ENCODE data around the gene INSC.

INSC gene

DNA sequence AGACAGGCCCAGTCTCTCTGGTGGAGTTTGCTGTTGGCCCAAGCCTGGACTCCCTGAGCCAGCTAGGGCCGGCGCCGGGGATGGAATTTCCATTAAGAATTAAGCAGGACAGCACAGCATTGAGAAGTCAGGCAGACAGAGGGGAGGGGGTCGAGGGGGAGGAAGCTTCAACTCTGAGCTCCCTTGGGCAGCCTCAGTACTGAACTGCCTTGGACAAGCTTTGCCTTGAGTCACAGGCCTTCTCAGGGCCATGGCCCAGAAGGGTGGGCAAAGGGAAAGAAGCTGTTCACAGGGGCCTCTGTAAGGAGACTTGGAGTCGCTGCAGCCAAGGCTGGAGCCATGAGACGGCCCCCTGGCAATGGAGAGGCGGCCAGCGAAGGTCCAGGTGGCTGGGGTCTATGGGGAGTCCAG is 2.6 kb upstream of the INSC start (continued):
- TF ChIP-seq, protein P1, sequence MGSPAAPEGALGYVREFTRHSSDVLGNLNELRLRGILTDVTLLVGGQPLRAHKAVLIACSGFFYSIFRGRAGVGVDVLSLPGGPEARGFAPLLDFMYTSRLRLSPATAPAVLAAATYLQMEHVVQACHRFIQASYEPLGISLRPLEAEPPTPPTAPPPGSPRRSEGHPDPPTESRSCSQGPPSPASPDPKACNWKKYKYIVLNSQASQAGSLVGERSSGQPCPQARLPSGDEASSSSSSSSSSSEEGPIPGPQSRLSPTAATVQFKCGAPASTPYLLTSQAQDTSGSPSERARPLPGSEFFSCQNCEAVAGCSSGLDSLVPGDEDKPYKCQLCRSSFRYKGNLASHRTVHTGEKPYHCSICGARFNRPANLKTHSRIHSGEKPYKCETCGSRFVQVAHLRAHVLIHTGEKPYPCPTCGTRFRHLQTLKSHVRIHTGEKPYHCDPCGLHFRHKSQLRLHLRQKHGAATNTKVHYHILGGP (tag by site-specific recombination; IDR thresholded peaks at IDR 0.05) = no peak
- TF ChIP-seq, protein P2, sequence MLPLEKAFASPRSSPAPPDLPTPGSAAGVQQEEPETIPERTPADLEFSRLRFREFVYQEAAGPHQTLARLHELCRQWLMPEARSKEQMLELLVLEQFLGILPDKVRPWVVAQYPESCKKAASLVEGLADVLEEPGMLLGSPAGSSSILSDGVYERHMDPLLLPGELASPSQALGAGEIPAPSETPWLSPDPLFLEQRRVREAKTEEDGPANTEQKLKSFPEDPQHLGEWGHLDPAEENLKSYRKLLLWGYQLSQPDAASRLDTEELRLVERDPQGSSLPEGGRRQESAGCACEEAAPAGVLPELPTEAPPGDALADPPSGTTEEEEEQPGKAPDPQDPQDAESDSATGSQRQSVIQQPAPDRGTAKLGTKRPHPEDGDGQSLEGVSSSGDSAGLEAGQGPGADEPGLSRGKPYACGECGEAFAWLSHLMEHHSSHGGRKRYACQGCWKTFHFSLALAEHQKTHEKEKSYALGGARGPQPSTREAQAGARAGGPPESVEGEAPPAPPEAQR (tag by site-specific recombination; IDR thresholded peaks at IDR 0.05) = no peak
- TF ChIP-seq ZNF776 (tag by site-specific recombination; IDR thresholded peaks at IDR 0.05; ENCODE audit: borderline replicate concordance) = no peak
- no peak for TF ChIP-seq ZNF529 (tag by site-specific recombination; IDR thresholded peaks at IDR 0.05; ENCODE audit: insufficient replicate concordance)

DNA sequence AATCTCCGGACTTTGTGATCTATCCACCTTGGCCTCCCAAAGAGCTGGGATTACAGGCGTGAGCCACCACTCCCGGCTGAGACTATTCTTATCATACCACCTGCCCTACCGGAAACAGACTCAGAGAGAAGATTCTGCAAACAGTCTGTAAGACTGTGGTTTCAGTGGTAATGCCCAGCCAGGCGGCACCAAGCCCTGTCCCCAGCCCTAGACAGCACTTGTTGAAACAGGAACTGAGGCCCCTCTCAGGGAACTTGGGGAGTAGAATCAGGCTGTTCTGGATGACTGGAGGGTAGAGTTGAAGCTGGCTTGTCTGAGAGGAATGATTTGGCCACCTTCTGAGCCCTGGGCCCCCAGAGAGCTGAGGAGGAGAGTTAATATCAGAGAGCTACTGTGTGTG is 1.3 kb upstream of the INSC start:
- CTCF ChIA-PET = interaction anchor here (0.7 to 5.0 kb wide), 4 partner anchors 12 to 97 kb away, joined by 4 to 25 read pairs (median 4); no protein-coding TSS in a partner anchor
- POLR2A ChIA-PET = no interaction called here

DNA sequence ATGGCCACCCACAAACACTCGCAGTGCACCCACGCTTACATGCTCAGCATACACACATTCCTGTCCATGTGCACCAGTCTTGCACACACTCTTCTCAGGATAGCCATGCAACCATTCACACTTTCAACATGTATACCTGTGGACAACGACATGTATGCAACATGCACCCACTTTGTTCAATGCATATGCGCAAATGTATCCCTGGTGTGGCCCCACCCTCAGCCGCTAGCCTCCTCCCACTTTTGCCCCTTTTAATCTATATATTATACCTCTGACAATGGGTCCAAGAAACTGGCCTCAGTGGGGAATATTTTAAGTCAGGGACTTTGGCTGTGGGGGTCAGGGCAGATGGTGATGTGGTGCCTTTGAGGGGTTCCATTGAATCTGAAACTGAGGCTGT is 963 bp downstream of the INSC start:
- H3K27ac ChIP-seq (ENCODE audit: extremely low read depth, low read depth, low read length) = no peak overlapping the region
- no peaks in the 10 kb centered on the region for H3K9me3 ChIP-seq (ENCODE audit: control insufficient read depth, insufficient read depth, low read depth, low read length)
- TF ChIP-seq ZNF654 (tag by site-specific recombination; IDR thresholded peaks at IDR 0.05; ENCODE audit: low read depth) (no peak), ZNF473 (tag by site-specific recombination; IDR thresholded peaks at IDR 0.05) (no peak), ZNF223 (tag by site-specific recombination; IDR thresholded peaks at IDR 0.05) (no peak)
- TF ChIP-seq, protein P3, sequence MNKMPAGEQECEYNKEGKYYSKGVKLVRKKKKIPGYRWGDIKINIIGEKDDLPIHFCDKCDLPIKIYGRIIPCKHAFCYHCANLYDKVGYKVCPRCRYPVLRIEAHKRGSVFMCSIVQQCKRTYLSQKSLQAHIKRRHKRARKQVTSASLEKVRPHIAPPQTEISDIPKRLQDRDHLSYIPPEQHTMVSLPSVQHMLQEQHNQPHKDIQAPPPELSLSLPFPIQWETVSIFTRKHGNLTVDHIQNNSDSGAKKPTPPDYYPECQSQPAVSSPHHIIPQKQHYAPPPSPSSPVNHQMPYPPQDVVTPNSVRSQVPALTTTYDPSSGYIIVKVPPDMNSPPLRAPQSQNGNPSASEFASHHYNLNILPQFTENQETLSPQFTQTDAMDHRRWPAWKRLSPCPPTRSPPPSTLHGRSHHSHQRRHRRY (tag by site-specific recombination; IDR thresholded peaks at IDR 0.05) = no peak
- TF ChIP-seq, protein P4, sequence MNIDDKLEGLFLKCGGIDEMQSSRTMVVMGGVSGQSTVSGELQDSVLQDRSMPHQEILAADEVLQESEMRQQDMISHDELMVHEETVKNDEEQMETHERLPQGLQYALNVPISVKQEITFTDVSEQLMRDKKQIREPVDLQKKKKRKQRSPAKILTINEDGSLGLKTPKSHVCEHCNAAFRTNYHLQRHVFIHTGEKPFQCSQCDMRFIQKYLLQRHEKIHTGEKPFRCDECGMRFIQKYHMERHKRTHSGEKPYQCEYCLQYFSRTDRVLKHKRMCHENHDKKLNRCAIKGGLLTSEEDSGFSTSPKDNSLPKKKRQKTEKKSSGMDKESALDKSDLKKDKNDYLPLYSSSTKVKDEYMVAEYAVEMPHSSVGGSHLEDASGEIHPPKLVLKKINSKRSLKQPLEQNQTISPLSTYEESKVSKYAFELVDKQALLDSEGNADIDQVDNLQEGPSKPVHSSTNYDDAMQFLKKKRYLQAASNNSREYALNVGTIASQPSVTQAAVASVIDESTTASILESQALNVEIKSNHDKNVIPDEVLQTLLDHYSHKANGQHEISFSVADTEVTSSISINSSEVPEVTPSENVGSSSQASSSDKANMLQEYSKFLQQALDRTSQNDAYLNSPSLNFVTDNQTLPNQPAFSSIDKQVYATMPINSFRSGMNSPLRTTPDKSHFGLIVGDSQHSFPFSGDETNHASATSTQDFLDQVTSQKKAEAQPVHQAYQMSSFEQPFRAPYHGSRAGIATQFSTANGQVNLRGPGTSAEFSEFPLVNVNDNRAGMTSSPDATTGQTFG (tag by site-specific recombination; IDR thresholded peaks at IDR 0.05; ENCODE audit: borderline replicate concordance) = no peak
- ChIA-PET CTCF (interaction anchor here (1.0 to 1.1 kb wide), 2 partner anchors 15 to 208 kb away, joined by 3 to 4 read pairs; no protein-coding TSS in a partner anchor), POLR2A (no interaction called here)
- H3K4me3 ChIP-seq (ENCODE audit: low read depth, low read length) = no peak overlapping the region
- H3K36me3 ChIP-seq (ENCODE audit: control insufficient read depth in 2 of 2, insufficient read depth in 1 of 2, low read length in 2 of 2) = no peaks in the 10 kb centered on the region
- no peaks in the 10 kb centered on the region for H3K4me1 ChIP-seq (ENCODE audit: control insufficient read depth, insufficient read depth, low read length)

More for the DNA sequence above, 1.3 kb upstream of the INSC start:
- Histone ChIP-seq H3K4me1 (ENCODE audit: control insufficient read depth, insufficient read depth, low read length) (no peaks in the 10 kb centered on the region), H3K4me3 (ENCODE audit: low read depth, low read length) (no peak overlapping the region), H3K9me3 (ENCODE audit: control insufficient read depth, insufficient read depth, low read depth, low read length) (no peaks in the 10 kb centered on the region), H3K27ac (ENCODE audit: extremely low read depth, low read depth, low read length) (no peak overlapping the region), H3K36me3 (ENCODE audit: control insufficient read depth in 2 of 2, insufficient read depth in 1 of 2, low read length in 2 of 2) (no peaks in the 10 kb centered on the region)
- TF ChIP-seq, protein P5, sequence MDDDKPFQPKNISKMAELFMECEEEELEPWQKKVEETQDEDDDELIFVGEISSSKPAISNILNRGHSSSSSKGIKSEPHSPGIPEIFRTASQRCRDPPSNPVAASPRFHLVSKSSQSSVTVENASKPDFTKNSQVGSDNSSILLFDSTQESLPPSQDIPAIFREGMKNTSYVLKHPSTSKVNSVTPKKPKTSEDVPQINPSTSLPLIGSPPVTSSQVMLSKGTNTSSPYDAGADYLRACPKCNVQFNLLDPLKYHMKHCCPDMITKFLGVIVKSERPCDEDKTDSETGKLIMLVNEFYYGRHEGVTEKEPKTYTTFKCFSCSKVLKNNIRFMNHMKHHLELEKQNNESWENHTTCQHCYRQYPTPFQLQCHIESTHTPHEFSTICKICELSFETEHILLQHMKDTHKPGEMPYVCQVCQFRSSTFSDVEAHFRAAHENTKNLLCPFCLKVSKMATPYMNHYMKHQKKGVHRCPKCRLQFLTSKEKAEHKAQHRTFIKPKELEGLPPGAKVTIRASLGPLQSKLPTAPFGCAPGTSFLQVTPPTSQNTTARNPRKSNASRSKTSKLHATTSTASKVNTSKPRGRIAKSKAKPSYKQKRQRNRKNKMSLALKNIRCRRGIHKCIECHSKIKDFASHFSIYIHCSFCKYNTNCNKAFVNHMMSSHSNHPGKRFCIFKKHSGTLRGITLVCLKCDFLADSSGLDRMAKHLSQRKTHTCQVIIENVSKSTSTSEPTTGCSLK (tag by site-specific recombination; IDR thresholded peaks at IDR 0.05) = no peak
- TF ChIP-seq ZNF16 (tag by site-specific recombination; IDR thresholded peaks at IDR 0.05; ENCODE audit: low read depth) = no peak
- TF ChIP-seq ZNF768 (tag by site-specific recombination; IDR thresholded peaks at IDR 0.05) = no peak
- TF ChIP-seq TRIM28 (IDR thresholded peaks at IDR 0.05; ENCODE audit: borderline replicate concordance, low read length) = no peak
- TF ChIP-seq ZNF112 (tag by site-specific recombination; IDR thresholded peaks at IDR 0.05) = no peak
- TF ChIP-seq ZBTB7A (tag by site-specific recombination; IDR thresholded peaks at IDR 0.05; ENCODE audit: low read depth) = no peak
- no peak for TF ChIP-seq BCL11A (tag by site-specific recombination; IDR thresholded peaks at IDR 0.05; ENCODE audit: low read depth)
- TF ChIP-seq, protein P6, sequence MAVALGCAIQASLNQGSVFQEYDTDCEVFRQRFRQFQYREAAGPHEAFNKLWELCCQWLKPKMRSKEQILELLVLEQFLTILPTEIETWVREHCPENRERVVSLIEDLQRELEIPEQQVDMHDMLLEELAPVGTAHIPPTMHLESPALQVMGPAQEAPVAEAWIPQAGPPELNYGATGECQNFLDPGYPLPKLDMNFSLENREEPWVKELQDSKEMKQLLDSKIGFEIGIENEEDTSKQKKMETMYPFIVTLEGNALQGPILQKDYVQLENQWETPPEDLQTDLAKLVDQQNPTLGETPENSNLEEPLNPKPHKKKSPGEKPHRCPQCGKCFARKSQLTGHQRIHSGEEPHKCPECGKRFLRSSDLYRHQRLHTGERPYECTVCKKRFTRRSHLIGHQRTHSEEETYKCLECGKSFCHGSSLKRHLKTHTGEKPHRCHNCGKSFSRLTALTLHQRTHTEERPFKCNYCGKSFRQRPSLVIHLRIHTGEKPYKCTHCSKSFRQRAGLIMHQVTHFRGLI (tag by site-specific recombination; IDR thresholded peaks at IDR 0.05) = no peak
- TF ChIP-seq TCF7L2 (IDR thresholded peaks at IDR 0.05; ENCODE audit: borderline replicate concordance, low read depth, low read length) = no peak
- TF ChIP-seq, protein P7, sequence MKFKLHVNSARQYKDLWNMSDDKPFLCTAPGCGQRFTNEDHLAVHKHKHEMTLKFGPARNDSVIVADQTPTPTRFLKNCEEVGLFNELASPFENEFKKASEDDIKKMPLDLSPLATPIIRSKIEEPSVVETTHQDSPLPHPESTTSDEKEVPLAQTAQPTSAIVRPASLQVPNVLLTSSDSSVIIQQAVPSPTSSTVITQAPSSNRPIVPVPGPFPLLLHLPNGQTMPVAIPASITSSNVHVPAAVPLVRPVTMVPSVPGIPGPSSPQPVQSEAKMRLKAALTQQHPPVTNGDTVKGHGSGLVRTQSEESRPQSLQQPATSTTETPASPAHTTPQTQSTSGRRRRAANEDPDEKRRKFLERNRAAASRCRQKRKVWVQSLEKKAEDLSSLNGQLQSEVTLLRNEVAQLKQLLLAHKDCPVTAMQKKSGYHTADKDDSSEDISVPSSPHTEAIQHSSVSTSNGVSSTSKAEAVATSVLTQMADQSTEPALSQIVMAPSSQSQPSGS (tag by site-specific recombination; IDR thresholded peaks at IDR 0.05; ENCODE audit: low read depth) = no peak
- TF ChIP-seq ZNF133 (tag by site-specific recombination; IDR thresholded peaks at IDR 0.05) = no peak
- no peak for TF ChIP-seq ZNF843 (tag by site-specific recombination; IDR thresholded peaks at IDR 0.05)
- no peak for TF ChIP-seq GFI1B (tag by site-specific recombination; IDR thresholded peaks at IDR 0.05)

All from HEK293 (cell line).